HG03097 (cell line): ENCODE results near the gene OR8B4.
"Not testable (repeated sequence)": the region's sequence is repeated elsewhere in the genome, so short reads cannot be mapped to it uniquely, and the experiment has no call there.

ENCODE experiments used
- ATAC-seq: cut with Tn5 transposase; IDR thresholded peaks from one replicate; pipeline ENCODE4 v1.9.1; 2021; ENCODE audit not compliant: unreplicated experiment, low FRiP score

Gene OR8B4

DNA sequence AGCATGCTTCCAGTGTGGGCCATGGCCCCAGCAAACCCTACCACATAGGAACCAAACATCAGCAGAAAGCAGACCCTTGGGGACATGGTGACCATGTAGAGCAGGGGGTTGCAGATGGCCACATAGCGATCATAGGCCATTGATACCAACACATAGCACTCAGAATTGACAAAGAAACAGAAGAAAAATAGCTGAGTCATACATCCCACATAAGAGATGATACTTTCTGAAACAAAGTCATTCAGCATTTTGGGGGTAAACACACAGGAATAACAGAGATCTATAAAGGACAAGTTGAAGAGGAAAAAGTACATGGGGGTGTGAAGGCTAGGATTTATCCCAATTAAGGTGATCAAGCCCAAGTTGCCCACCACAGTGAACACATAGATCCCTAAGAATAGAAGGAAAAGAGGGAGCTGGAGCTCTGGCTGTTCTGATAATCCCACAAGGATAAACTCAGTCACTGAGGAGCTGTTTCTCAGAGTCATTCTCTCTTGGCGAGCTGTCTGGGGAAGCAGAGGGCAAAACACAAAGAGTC lies at the start of gene OR8B4:
TSS of gene OR8B4 (minus strand) at position 488 of the 538 bp plus-strand sequence. CDS start at position 488, 0 bp downstream.
- ATAC-seq = no peak

GRCh38 chr11:124474079-124474478 lies 49.4 kb upstream of the OR8B4 start:
- ATAC-seq = no peak

- no peak for ATAC-seq
Measured at GRCh38 chr11:124473476-124473875, 48.8 kb upstream of the OR8B4 start.

DNA sequence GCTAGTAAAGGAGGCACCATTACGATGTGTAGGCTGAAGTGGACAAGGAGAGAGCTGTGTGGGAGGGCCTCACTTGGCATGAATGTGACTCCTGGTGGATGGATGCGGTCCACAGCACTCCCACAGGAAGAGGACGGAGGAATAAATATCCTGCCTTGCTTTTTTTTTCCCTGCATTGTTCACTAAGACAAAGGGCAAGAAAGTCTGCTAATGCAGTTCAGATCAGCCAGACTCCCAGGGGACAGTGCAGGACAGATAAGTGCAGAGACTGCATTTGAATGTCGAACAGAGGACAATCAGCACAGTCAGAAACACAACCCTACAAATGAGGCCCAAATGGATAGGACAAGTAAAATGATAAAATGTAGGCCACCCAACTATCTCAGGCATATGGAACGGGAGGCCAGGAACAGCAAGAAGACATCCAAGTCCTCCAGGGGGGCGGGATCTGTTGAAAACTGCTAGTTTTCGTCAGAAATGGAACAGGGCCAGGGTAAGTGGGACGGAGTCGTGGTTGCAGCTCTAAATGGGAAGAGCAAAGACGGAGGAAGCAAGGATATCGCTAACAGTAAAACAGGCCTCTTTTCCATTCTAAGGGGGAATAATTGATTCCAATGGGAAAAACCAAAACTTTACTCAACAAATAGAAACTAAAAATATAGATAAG lies 46.0 kb upstream of the OR8B4 start:
- no peak for ATAC-seq

GRCh38 chr11:124467381-124467927 lies 42.8 kb upstream of the OR8B4 start:
- no peak for ATAC-seq

- no peak for ATAC-seq
Measured at GRCh38 chr11:124465368-124465767, 40.7 kb upstream of the OR8B4 start.

DNA sequence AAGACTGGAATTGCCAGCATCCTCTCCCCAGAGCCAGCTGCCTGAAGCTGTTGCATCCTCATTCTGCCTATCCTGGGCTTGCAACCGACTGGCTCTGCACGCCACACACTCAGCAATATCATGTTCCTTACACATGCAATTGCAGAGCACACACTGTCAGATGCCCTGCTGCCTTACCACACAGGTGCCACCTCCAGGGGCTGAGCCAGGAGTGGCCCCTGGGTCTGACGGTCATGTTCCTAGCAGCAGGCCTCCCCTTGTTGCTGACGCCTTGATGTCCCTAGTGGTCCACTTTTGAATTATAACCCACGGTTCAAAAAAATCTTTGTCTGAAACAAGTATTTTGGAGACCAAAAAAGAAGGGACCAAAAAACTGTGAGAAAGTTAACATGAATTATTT lies 39.3 kb upstream of the OR8B4 start:
- no peak for ATAC-seq

DNA sequence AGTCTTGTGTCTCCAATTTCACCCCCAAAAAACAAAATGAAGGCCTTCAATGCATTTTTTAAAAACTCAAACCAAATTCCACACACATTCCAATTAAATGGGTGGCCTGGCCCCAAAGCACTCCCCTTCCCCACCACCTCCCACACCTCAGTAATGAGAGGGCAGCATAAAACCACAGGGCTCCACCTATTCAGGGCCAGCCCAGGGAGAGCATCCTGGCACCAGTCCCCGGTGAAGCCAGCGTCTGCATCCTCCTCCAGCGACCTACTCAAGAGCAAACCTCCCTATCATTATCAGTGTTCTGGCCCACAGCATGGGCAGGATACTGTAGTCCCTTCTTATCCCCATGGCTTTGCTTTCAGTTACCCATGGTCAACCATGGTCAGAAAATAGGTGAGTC lies 38.7 kb upstream of the OR8B4 start:
- ATAC-seq = no peak

GRCh38 chr11:124460459-124460858 lies 35.8 kb upstream of the OR8B4 start:
- no peak for ATAC-seq

GRCh38 chr11:124459379-124459778 lies 34.7 kb upstream of the OR8B4 start:
- not testable (repeated sequence) for ATAC-seq

DNA sequence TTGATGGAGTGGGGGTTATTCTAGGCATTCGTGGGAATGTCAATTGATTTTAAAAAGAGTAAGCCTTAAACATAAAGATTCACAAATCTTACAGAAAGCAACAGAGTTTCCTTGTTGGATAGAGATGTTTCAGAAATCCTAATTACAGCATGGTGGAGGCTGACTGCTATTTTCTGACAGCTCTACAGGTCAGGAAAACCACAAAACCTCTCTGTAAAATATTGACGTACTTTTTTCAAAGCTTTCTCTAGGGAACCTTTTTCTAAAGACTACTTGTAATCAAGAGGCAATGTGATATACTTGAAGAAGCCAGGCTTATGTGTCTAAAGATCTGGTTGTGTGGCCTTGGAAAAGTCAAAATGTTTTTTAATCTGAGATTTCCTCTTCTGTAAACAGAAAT lies 29.9 kb upstream of the OR8B4 start:
- no peak for ATAC-seq

DNA sequence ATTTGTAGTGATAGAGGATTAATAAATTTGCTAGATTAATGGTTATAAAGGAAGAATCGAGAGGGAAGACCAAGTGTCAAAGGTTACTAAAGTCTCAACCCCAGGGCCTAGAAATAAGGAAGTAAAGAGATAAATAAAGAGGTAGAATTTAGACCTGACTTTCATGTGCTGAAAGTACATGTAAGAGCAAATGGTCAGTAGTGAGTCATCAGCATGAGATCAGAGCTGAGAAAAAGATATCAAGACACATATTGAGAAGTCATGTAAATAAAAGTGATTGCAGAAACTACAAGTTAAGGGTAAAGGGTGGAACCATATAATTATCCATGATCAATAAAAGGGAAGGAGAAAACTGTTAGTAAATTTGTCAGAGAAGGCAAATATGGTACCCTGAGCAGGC lies 22.2 kb upstream of the OR8B4 start:
- ATAC-seq = no peak

DNA sequence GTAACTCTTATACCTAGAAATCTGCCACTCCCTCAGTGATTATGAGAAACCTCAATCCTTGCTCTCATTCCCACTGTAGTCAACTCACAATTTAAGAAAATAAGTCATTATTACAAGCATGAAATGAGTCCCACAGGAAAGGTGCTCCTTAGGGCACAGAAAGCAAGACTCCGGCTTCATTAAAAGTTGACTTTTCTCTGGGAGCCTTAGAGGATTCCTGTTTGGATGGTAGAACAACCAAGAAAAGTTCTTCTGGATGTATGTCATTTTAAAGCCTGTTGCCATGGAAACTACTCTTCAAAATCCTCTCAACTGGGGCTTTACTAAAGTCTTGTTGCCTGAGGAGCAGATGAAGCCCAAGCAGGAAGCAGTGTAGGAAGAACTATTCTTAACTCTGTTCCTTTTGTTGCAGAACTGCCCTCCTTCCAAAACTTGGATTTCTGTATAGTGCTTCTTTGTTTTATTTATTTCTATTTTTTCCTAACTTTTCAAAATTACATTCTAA lies 21.0 kb upstream of the OR8B4 start, which contains the start of gene OR8B8:
TSS of gene OR8B8 (minus strand) at position 51 of the 505 bp plus-strand sequence. CDS start 4,611 bp downstream, outside the sequence.
- ATAC-seq = no peak

DNA sequence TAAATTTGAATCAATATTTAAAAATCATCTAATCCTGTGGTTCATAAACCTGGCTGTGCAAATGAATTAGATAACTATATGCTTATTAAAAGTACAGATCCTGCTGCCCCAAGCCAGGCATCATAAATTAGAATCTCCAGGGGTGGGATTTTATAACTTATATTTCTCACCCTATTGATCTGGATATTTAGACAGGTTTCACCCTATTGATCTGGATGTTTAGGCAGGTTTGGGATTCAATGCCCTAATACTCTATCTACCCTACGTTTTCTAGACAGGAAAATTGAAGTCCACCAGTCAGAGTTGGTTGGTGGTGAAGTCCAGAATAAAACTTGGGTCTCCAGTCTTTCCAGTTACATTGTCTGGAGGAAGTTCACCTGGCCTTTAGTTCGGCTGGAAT lies 18.2 kb upstream of the OR8B4 start:
- no peak for ATAC-seq

- no peak for ATAC-seq
Measured at GRCh38 chr11:124442442-124442841, 17.8 kb upstream of the OR8B4 start.

DNA sequence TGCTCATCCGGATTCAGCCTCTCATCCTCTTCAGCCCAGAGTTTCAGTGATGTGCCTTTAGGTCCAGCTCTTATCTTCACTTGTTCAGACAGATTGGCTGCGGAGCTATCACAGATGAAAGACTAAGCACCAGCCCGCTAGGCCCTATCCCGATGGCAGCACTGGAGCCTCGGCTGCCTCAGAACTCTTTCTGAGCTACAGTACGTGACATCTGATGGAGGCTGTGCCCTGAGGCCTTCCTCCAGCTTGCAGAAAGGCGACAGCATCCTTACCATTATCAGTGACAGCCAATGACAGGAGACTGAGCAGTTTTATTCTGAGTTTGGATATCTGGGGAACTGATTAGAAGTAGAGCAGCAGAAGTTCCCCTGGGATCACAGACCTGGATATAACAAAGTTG lies 16.8 kb upstream of the OR8B4 start:
- ATAC-seq = no peak

DNA sequence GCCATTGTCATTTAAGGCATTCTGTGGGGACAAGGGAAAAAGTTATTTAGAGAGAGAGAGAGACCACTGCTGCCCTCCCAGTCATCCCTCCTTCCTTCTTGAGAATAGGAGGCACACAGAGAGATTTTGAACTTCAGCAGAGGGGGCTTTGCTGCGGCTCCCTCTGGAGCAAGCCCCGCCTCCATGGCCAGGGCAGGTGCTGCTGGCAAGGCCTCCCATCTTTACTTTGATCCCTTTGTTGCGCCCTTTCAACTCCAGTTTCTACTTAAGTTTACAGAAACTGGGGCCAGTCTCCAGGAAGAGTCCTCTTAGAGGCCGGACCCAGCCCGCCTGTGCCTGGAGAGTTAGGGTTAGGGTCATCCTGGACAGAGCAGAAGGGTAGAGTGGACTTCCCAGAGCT lies 16.4 kb upstream of the OR8B4 start:
- no peak for ATAC-seq

- ATAC-seq = no peak
Measured at GRCh38 chr11:124440608-124441007, 15.9 kb upstream of the OR8B4 start.

- ATAC-seq = no peak
Measured at GRCh38 chr11:124434699-124435098, 10.0 kb upstream of the OR8B4 start.

- ATAC-seq = no peak
Measured at GRCh38 chr11:124429599-124429998, 4.9 kb upstream of the OR8B4 start.

DNA sequence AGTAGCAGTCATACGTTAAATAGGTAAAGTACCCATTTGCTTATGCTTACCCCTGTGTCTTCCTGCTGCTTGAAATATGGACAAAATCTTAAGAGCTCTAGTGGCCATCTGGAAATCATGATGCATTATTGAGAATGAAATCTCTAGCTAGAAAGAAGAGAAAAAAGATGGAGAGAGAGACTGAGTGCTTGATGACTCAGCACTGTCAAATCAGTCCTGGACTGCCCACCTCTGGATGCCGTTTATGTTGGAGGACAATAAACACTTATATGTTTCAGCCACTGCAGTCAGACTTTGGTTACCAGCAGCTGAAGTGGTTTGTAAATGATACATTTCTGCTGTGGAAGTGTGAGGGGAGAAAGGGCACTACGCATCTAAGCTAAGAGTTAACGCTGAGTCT lies 3.6 kb downstream of the OR8B4 start:
- ATAC-seq = no peak

DNA sequence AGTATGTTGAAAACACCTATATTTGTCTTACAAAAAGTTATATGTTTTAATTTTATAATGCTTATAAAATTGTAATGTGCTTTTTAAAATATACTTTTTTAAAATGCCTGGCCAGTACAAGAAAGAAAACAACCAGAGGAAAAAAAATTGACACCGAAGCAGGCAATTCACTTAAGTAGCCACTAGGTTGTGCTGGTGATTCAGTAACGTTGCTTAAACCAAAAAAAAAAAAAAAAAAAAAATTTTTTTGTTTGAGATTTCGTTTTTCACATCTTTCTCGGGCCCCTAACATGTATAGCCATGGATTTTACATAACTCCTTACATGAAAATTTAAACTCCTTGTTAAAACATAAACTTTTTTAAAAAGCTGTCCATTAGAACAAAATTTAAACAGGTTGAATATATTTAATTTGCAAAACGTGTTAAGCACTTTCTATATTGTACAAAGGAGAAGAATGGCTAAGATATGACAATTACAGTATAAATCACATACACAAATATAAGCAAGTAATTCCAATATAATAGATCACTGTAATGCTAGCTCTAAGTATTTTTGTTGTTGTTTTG lies 9.2 kb downstream of the OR8B4 start:
- ATAC-seq = no peak
